Right renal pelvis (tissue), 4 donors: Measurements from ENCODE around the gene ZNF350. TPM values are rescaled to one million over a fixed set of nuclear protein-coding genes. Genes with fewer than 3 reads are reported as not detected.

Experiments
- polyA plus RNA-seq, 4 donors: library from polyadenylated mRNA; unstranded; fragments of 120-200 nt; gene quantifications; one replicate each; pipeline ENCODE4 v1.2.1, GENCODE V29; 2013; ENCODE audit not compliant: insufficient read length in 4 of 4

Gene ZNF350
- polyA plus RNA-seq, 4 donors: 16.2 to 18.6 (median 17.2) TPM

Other genes starting within 250 kb of the ZNF350 start
- 1 to 10 TPM in 3 of 4 donors, under 1 TPM in 1; 0.54 to 3.7 (median 1.3) TPM for gene FPR1, start 235.0 kb downstream of the ZNF350 start, polyA plus RNA-seq
- gene FPR2, start 225.7 kb downstream of the ZNF350 start, polyA plus RNA-seq: under 1 TPM in 3 of 4 donors, not detected in 1; 0.22 to 0.34 (median 0.25) TPM
- under 1 TPM; 0.33 to 0.70 (median 0.42) TPM for gene FPR3, start 191.7 kb downstream of the ZNF350 start, polyA plus RNA-seq
- 10 to 100 TPM; 35.6 to 46.7 (median 43.1) TPM for gene ZNF577, start 98.9 kb downstream of the ZNF350 start, polyA plus RNA-seq
- 10 to 100 TPM; 26.5 to 31.0 (median 28.8) TPM for gene ZNF649, start 81.8 kb downstream of the ZNF350 start, polyA plus RNA-seq
- gene ZNF613, start 59.4 kb downstream of the ZNF350 start, polyA plus RNA-seq: 10 to 100 TPM; 10.9 to 16.4 (median 15.0) TPM
- 10 to 100 TPM; 14.9 to 19.3 (median 18.1) TPM for gene ZNF615, start 21.4 kb upstream of the ZNF350 start, polyA plus RNA-seq
- gene ZNF614, start 41.5 kb upstream of the ZNF350 start, polyA plus RNA-seq: 10 to 100 TPM; 14.8 to 20.9 (median 18.6) TPM
- gene ZNF432, start 62.0 kb upstream of the ZNF350 start, polyA plus RNA-seq: 10 to 100 TPM; 18.6 to 23.4 (median 22.5) TPM
- gene ZNF841, start 108.9 kb upstream of the ZNF350 start, polyA plus RNA-seq: 10 to 100 TPM; 12.4 to 18.5 (median 14.7) TPM
- 10 to 100 TPM; 15.9 to 22.1 (median 19.8) TPM for gene ZNF616, start 153.1 kb upstream of the ZNF350 start, polyA plus RNA-seq
- 10 to 100 TPM; 16.0 to 17.3 (median 16.9) TPM for gene ZNF836, start 184.8 kb upstream of the ZNF350 start, polyA plus RNA-seq
- gene PPP2R1A, start 203.2 kb upstream of the ZNF350 start, polyA plus RNA-seq: 100 to 1,000 TPM; 448 to 532 (median 468) TPM